22Rv1 (cell line): Measurements from ENCODE around the gene SLC6A11.

Source experiments
- H3K27ac ChIP-seq: fragments of 450-650 bp; 2 replicates; pipeline ENCODE4 v1.5.1; 2017
- ZFX ChIP-seq: fragments of 450-650 bp; IDR thresholded peaks from 2 replicates; pipeline ENCODE4 v1.6.1; 2017; ENCODE audit warnings: antibody characterized with exemption, borderline replicate concordance
- TF ChIP-seq, protein P1 (sequence below): fragments of 450-650 bp; IDR thresholded peaks from 2 replicates; pipeline ENCODE4 v1.5.1; 2017; ENCODE audit warnings: mild to moderate bottlenecking

The SLC6A11 gene

GRCh38 chr3:10912786-10913185, 96.8 kb downstream of the SLC6A11 start:
- H3K27ac ChIP-seq, result no peak overlapping the region
- TF ChIP-seq, protein P1, sequence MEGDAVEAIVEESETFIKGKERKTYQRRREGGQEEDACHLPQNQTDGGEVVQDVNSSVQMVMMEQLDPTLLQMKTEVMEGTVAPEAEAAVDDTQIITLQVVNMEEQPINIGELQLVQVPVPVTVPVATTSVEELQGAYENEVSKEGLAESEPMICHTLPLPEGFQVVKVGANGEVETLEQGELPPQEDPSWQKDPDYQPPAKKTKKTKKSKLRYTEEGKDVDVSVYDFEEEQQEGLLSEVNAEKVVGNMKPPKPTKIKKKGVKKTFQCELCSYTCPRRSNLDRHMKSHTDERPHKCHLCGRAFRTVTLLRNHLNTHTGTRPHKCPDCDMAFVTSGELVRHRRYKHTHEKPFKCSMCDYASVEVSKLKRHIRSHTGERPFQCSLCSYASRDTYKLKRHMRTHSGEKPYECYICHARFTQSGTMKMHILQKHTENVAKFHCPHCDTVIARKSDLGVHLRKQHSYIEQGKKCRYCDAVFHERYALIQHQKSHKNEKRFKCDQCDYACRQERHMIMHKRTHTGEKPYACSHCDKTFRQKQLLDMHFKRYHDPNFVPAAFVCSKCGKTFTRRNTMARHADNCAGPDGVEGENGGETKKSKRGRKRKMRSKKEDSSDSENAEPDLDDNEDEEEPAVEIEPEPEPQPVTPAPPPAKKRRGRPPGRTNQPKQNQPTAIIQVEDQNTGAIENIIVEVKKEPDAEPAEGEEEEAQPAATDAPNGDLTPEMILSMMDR, result no peak
- no peak for TF ChIP-seq ZFX

- TF ChIP-seq, protein P1, result no peak
- TF ChIP-seq ZFX, result no peak
- H3K27ac ChIP-seq, result no peak overlapping the region
Observed at GRCh38 chr3:10915376-10915775, 99.3 kb downstream of the SLC6A11 start.

GRCh38 chr3:10917176-10917575, 101.1 kb downstream of the SLC6A11 start:
- H3K27ac ChIP-seq, result no peak overlapping the region
- TF ChIP-seq, protein P1, result no peak
- no peak for TF ChIP-seq ZFX

DNA sequence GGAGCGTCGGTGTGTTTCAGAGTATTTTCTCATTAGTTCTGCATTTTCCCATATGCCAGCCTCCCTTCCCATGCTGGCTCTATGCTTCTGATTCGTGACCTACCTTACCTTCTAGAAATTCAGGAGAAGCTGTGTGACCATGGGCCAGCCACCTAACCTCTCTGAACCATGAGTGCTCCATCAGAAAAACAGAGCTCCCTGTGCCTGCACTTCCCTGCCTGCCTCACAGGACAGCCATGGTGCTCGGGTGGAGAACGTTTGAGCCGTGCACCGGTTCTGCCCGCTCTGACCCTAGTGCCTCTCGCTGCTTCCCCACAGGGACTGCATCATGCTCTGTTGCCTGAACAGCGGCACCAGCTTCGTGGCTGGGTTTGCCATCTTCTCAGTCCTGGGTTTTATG, 102.0 kb downstream of the SLC6A11 start:
- no peak overlapping the region for H3K27ac ChIP-seq
- TF ChIP-seq ZFX, result no peak
- TF ChIP-seq, protein P1, result no peak

GRCh38 chr3:10919636-10920035, 103.6 kb downstream of the SLC6A11 start:
- TF ChIP-seq ZFX, result no peak
- TF ChIP-seq, protein P1, result no peak
- H3K27ac ChIP-seq, result no peak overlapping the region

DNA sequence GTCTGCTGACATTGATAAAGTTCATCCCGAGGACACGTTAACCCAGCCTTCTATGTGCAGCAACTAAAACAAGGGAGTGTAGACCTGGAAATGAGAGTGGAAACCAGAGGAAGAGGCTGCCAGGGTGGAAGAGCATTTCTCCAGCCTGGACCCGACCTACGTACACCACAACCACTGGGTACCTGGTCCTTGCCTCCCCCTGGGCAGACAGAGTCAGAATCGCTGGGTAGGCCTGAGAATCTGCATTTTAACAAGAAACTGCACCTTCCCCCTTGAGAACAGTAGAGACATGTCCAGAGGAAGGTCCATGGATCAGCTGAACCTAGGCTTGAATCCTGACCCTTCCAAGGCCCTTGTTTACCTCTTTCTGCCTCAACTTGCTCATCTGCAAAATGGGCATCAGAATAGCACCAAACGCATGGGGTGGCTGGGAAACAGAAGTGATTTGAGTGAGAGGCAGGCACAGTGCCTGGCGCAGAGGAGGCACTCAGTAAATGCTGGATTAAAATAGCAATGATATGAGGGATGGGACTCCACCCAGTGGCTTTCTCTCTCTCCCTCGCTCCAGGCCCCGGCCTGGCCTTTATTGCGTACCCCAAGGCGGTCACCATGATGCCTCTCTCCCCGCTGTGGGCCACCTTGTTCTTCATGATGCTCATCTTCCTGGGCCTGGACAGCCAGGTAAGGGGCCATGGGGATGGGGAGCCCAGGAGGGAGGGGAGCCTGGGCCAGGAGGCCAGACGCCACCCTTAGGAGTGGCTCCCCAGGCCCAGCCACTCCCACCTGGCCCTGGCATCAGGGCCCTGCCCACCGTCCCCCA, 109.6 kb downstream of the SLC6A11 start:
- no peak overlapping the region for H3K27ac ChIP-seq

More for the DNA sequence above, 109.6 kb downstream of the SLC6A11 start:
- TF ChIP-seq ZFX, result no peak
- TF ChIP-seq, protein P1, result no peak
